HepG2 (cell line): Measurements from ENCODE around the gene NPFFR1. TPM values are rescaled to one million over a fixed set of nuclear protein-coding genes. Genes with fewer than 3 reads are reported as not detected.

Source experiments
- ATAC-seq: fragments of 200-7000 bp; cut with Tn5 transposase; 3 replicates; pipeline ENCODE4 v1.9.1; 2020; ENCODE audit warnings: mild to moderate bottlenecking, moderate library complexity
- BruUV-seq: library from RNA; stranded (reverse); fragments of 400-500 nt; replicated peaks from 2 replicates; lab custom pipeline; 2021; lab: Mats Ljungman, UMichigan
- CTCF ChIA-PET: fragments of 300-600 bp; formaldehyde crosslinking; extraction: SDS; loops from one replicate; lab custom pipeline; 2021; ENCODE audit warnings: low total read pairs, inconsistent platforms, low intra/inter-chr PET ratio; lab: Yijun Ruan, JAX
- POLR2A ChIA-PET: fragments of 350-600 bp; sonication (Branson Sonifier 250); formaldehyde crosslinking; loops from one replicate; lab custom pipeline; 2020; ENCODE audit warnings: antibody characterized with exemption, inconsistent platforms; lab: Yijun Ruan, JAX
- DNase-seq: peaks from one replicate; pipeline ENCODE4 v3.0.0-alpha.2; 2015; ENCODE audit warnings: low spot score
- FAIRE-seq: peaks from 3 replicates; lab custom pipeline; 2011; peaks lifted over from hg19 to GRCh38; lab: Jason Lieb, UNC
- H2AFZ ChIP-seq: one replicate; pipeline ENCODE4 v1.6.1; 2011; ENCODE audit warnings: low read length, inconsistent platforms
- H3K27ac ChIP-seq: fragments of 300-600 bp; 3 replicates; pipeline ENCODE4 v1.8.0; 2011; ENCODE audit warnings: mixed run types, mild to moderate bottlenecking, mixed read lengths, low read length, inconsistent platforms; ENCODE audit not compliant: insufficient read depth; ENCODE audit errors: extremely low read length
- H3K27me3 ChIP-seq, 2 experiments: fragments of 200-600 bp in 1 of 2; 2 replicates in 1 of 2; 3 replicates in 1 of 2; pipeline versions ENCODE4 v1.6.0 to v1.8.0; 2011; ENCODE audit warnings: low read length in 2 of 2, mild to moderate bottlenecking in 2 of 2, moderate library complexity in 2 of 2, inconsistent platforms in 1 of 2; ENCODE audit not compliant: insufficient read depth in 2 of 2, control insufficient read depth in 1 of 2
- H3K36me3 ChIP-seq, 2 experiments: fragments of 200-600 bp in 1 of 2; replicated peaks in 1 of 2; 2 replicates in 1 of 2; 3 replicates in 1 of 2; pipeline versions ENCODE4 v1.5.1 to v1.8.0; 2011; ENCODE audit warnings: low read length in 2 of 2, inconsistent platforms in 1 of 2; ENCODE audit not compliant: insufficient read depth in 2 of 2, control insufficient read depth in 1 of 2
- H3K4me1 ChIP-seq: 2 replicates; pipeline ENCODE4 v1.5.1; 2012; ENCODE audit warnings: low read length, inconsistent platforms; ENCODE audit not compliant: insufficient read depth
- H3K4me2 ChIP-seq: 2 replicates; pipeline ENCODE4 v1.6.0; 2011; ENCODE audit warnings: low read depth, low read length, inconsistent platforms
- H3K4me3 ChIP-seq, 3 experiments: fragments of 200-600 bp in 1 of 3; sonication (generic), shearing (Covaris generic) in 1 of 3; replicated peaks in 1 of 3; 2 replicates each; pipeline ENCODE4 v1.5.1; 2011 to 2016; ENCODE audit warnings: low read length in 3 of 3, inconsistent platforms in 2 of 3, low read depth in 2 of 3, mild to moderate bottlenecking in 2 of 3, control low read depth in 1 of 3, mixed read lengths in 1 of 3; ENCODE audit not compliant: insufficient read depth in 1 of 3
- H3K79me2 ChIP-seq: one replicate; pipeline ENCODE4 v1.6.1; 2011; ENCODE audit warnings: low read length, inconsistent platforms; ENCODE audit not compliant: insufficient read depth
- H3K9ac ChIP-seq: 2 replicates; pipeline ENCODE4 v1.6.0; 2011; ENCODE audit warnings: mild to moderate bottlenecking, low read depth, low read length, inconsistent platforms; ENCODE audit not compliant: insufficient read depth
- H3K9me3 ChIP-seq: 2 replicates; pipeline ENCODE4 v1.5.1; 2012; ENCODE audit warnings: mild to moderate bottlenecking, low read length
- H4K20me1 ChIP-seq: 2 replicates; pipeline ENCODE4 v1.6.0; 2011; ENCODE audit warnings: inconsistent platforms, mild to moderate bottlenecking, low read length, moderate library complexity; ENCODE audit not compliant: insufficient read depth
- CENPBD1 ChIP-seq: sonication (generic); formaldehyde crosslinking; IDR thresholded peaks from 2 replicates; pipeline ENCODE4 v1.8.0; 2022; ENCODE audit warnings: missing genetic modification reagents, low read depth, mild to moderate bottlenecking, borderline replicate concordance
- CSRNP2 ChIP-seq: sonication (generic); formaldehyde crosslinking; conservative IDR thresholded peaks from 2 replicates; pipeline ENCODE4 v1.8.0; 2022; ENCODE audit warnings: low read depth, missing genetic modification reagents
- HES4 ChIP-seq: sonication (generic); formaldehyde crosslinking; IDR thresholded peaks from 2 replicates; pipeline ENCODE4 v1.9.0; 2021; ENCODE audit warnings: mild to moderate bottlenecking, missing genetic modification reagents, borderline replicate concordance
- KIAA2018 ChIP-seq: sonication (generic); formaldehyde crosslinking; IDR thresholded peaks from 2 replicates; pipeline ENCODE4 v1.5.0; 2020; ENCODE audit warnings: mild to moderate bottlenecking, missing genetic modification reagents, borderline replicate concordance
- KLF16 ChIP-seq, 2 experiments: sonication (generic) in 1 of 2; formaldehyde crosslinking in 1 of 2; IDR thresholded peaks; 2 replicates each; pipeline versions ENCODE4 v1.6.1 to v1.8.0; 2016 to 2023; ENCODE audit warnings: missing genetic modification reagents in 2 of 2, missing compliant biosample characterization in 1 of 2
- MNT ChIP-seq: fragments of 450-650 bp; IDR thresholded peaks from 2 replicates; pipeline ENCODE4 v1.6.1; 2016
- TEAD2 ChIP-seq: sonication (generic); formaldehyde crosslinking; IDR thresholded peaks from 2 replicates; pipeline ENCODE4 v1.9.0; 2021; ENCODE audit warnings: missing genetic modification reagents
- ZNF660 ChIP-seq: sonication (generic); formaldehyde crosslinking; IDR thresholded peaks from 2 replicates; pipeline ENCODE4 v1.5.1; 2020; ENCODE audit warnings: mild to moderate bottlenecking, low read depth, missing genetic modification reagents, borderline replicate concordance
- ZXDC ChIP-seq: sonication (generic); formaldehyde crosslinking; IDR thresholded peaks from 2 replicates; pipeline ENCODE4 v1.5.0; 2020; ENCODE audit warnings: mild to moderate bottlenecking, missing genetic modification reagents
- WGBS: methylation state at CpG from one replicate; pipeline ENCODE4 v1.1.6; 2017; ENCODE audit warnings: low lambda C conversion rate; 5-methylcytosine and 5-hydroxymethylcytosine counted together
- in situ Hi-C: cut with HindIII; loops from 2 replicates; pipeline ENCODE4 v1.10.0; 2017; ENCODE audit warnings: low pct_unique_long_range_greater_than_20kb; ENCODE audit not compliant: extremely low pct_ligation_motif_present
- intact Hi-C: fragments of 100-400 bp; cut with micrococcal nuclease; formaldehyde crosslinking; loops from one replicate; pipeline ENCODE4 v1.10.0; 2022; ENCODE audit not compliant: unreplicated experiment
- polyA plus RNA-seq, 8 experiments: library from polyadenylated mRNA; depleted of rRNA in 3 of 8; stranded (reverse) in 7 of 8; unstranded in 1 of 8; fragments of >200 nt; fragmentation: Illumina TruSeq in 4 of 8; extraction: Trizol in 4 of 8; gene quantifications; 2 replicates each; pipeline versions ENCODE4 v1.2.1 to v1.2.3, GENCODE V29; 2011 to 2016; ENCODE audit warnings: low read depth in 4 of 8, missing spikeins in 1 of 8, mixed read lengths in 1 of 8; ENCODE audit not compliant: insufficient read depth in 1 of 8
- total RNA-seq, 5 experiments: library from RNA; depleted of rRNA; stranded (reverse); fragments of >200 nt; fragmentation: Illumina TruSeq; extraction: Trizol; gene quantifications; 2 replicates each; pipeline ENCODE4 v1.2.3, GENCODE V29; 2016; ENCODE audit warnings: low read depth in 1 of 5

Gene NPFFR1
- total and polyA plus RNA-seq, 2 of the 13 experiments (the other 11 are each of a cell fraction or from before 2014, with no cell fraction given), result under 0.01 TPM; not detected in 1

- no peak for FAIRE-seq
- H3K4me2 ChIP-seq, result no peak overlapping the region
- in situ Hi-C loops, result no loop called here
- TF ChIP-seq CSRNP2 (CRISPR knock-in tag), result no peak
- no peak for TF ChIP-seq MNT
- no peak for TF ChIP-seq TEAD2 (CRISPR knock-in tag)
- TF ChIP-seq ZXDC, result no peak
- TF ChIP-seq KLF16 (CRISPR knock-in tag; IDR thresholded peaks at IDR 0.05), result no peak
- TF ChIP-seq CENPBD1, result no peak
- no peak for TF ChIP-seq ZNF660
- no peak for TF ChIP-seq KIAA2018 (CRISPR knock-in tag)
- TF ChIP-seq HES4, result no peak
Measured at GRCh38 chr10:70295321-70295720, 11.5 kb upstream of the NPFFR1 start.

More at GRCh38 chr10:70295321-70295720, 11.5 kb upstream of the NPFFR1 start:
- no peaks in the 10 kb centered on the region for H4K20me1 ChIP-seq
- no peak overlapping the region for H3K9ac ChIP-seq
- H3K27me3 ChIP-seq, result no peaks in the 10 kb centered on the region
- no peak for DNase-seq
- H3K4me1 ChIP-seq, result peaks cover 6% of the 10 kb centered on the region; the same call in 1 of the 2 replicates
- CTCF ChIA-PET, result no interaction called here
- H3K4me3 ChIP-seq, result no peak overlapping the region
- no peak for ATAC-seq
- H3K27ac ChIP-seq, result no peak overlapping the region
- WGBS, result 71% methylated on average over 2 of the region's 3 CpGs
- H2AFZ ChIP-seq, result no peak overlapping the region
- intact Hi-C loops, result no loop called here
- POLR2A ChIA-PET, result no interaction called here
- H3K79me2 ChIP-seq, result no peaks in the 10 kb centered on the region
- H3K36me3 ChIP-seq, result peaks cover under 1 to 7% of the 10 kb centered on the region in 2 experiments; a peak in 4 of 5 replicates
- H3K9me3 ChIP-seq, result no peaks in the 10 kb centered on the region
- BruUV-seq, result no TSS peak
